Activated CD8-positive, alpha-beta memory T cell treated with anti-CD3 and anti-CD28 coated beads, Interleukin-2, amount 50 U/mL, for 24 hours (primary cell): ENCODE measurements around the gene ARHGEF10L.

Source experiments
- DNase-seq: peaks from one replicate; pipeline ENCODE4 v3.0.0-alpha.2; 2020; ENCODE audit errors: extremely low read depth

The ARHGEF10L gene

GRCh38 chr1:17704176-17704575 is 164.7 kb downstream of the ARHGEF10L start:
- no peak for DNase-seq

GRCh38 chr1:17706445-17706844 is 166.9 kb downstream of the ARHGEF10L start:
- DNase-seq = no peak

GRCh38 chr1:17709981-17710380 is 170.5 kb downstream of the ARHGEF10L start:
- no peak for DNase-seq

GRCh38 chr1:17710889-17711576 is 171.5 kb downstream of the ARHGEF10L start:
- no peak for DNase-seq

- no peak for DNase-seq
Measured at GRCh38 chr1:17711577-17711910, 172.0 kb downstream of the ARHGEF10L start.

GRCh38 chr1:17711941-17712340 is 172.4 kb downstream of the ARHGEF10L start:
- DNase-seq = no peak

GRCh38 chr1:17713993-17714392 is 174.5 kb downstream of the ARHGEF10L start:
- no peak for DNase-seq

- DNase-seq = no peak
Measured at GRCh38 chr1:17717594-17718535, 178.4 kb downstream of the ARHGEF10L start.

- no peak for DNase-seq
Measured at GRCh38 chr1:17719874-17720273, 180.4 kb downstream of the ARHGEF10L start.

- DNase-seq = no peak
Measured at GRCh38 chr1:17721444-17721843, 181.9 kb downstream of the ARHGEF10L start.

- DNase-seq = no peak
Measured at GRCh38 chr1:17723684-17724083, 184.2 kb downstream of the ARHGEF10L start.

GRCh38 chr1:17724150-17724549 is 184.7 kb downstream of the ARHGEF10L start:
- DNase-seq = no peak

GRCh38 chr1:17725084-17725719 is 185.7 kb downstream of the ARHGEF10L start:
- no peak for DNase-seq

GRCh38 chr1:17725811-17726582 is 186.5 kb downstream of the ARHGEF10L start:
- DNase-seq = no peak

- DNase-seq = no peak
Measured at GRCh38 chr1:17728123-17728712, 188.7 kb downstream of the ARHGEF10L start.

- no peak for DNase-seq
Measured at GRCh38 chr1:17729248-17729647, 189.8 kb downstream of the ARHGEF10L start.

- no peak for DNase-seq
Measured at GRCh38 chr1:17729909-17730308, 190.4 kb downstream of the ARHGEF10L start.

- DNase-seq = no peak
Measured at GRCh38 chr1:17731460-17731859, 192.0 kb downstream of the ARHGEF10L start.

- no peak for DNase-seq
Measured at GRCh38 chr1:17732475-17732874, 193.0 kb downstream of the ARHGEF10L start.

- DNase-seq = no peak
Measured at GRCh38 chr1:17733661-17734060, 194.2 kb downstream of the ARHGEF10L start.

GRCh38 chr1:17734609-17735008 is 195.1 kb downstream of the ARHGEF10L start:
- no peak for DNase-seq
